Putamen (tissue), 1 donor: ENCODE data around the gene ERC2.

Experiments
- DNase-seq: peaks from one replicate; pipeline ENCODE4 v3.0.0-alpha.2; 2016; ENCODE audit warnings: low spot score

ERC2 gene

DNA sequence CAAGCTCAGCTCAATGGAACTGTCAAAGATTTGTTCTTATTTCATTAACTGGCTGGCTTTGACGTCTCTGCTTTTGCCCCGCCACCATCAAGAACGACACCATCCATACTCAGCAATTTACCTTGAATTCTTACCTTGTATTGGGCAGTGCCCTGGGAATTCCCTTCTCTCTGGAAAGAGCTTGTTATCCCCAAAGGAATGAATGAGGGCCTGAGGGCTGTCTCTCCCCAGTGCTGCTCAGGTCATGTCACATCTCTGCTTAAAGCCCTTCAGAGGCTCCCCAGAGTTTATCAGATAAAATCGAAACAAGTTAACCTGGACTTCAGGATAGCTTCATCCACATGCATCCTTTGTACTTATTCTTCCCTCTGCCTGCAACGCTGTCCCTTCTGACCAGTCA is 975.3 kb downstream of the ERC2 start:
- DNase-seq: no peak

DNA sequence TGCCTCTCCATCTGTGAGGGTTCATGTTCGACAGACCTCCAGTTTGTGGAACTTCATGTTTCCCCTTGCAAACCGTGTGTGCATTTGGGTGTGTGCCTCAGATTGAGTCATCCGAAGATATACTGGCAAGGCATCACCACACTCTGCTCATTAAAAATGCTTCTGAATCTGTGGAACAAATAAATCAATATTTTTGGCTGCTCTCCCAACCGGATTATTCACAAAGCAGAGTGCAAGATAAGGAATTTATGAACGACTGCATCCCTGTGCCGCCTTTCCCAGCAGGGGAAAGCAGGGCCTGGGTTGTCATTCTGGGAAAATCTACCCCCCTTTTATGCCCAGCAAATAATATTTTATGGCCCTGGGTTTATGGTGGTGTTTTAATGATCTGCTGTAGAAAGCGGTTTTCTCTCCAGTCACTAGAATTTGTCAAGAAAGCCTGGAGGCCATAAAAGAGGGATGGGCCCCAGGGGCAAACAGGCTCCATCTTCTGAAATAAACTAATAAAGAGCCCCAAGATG is 976.9 kb downstream of the ERC2 start:
- no peak for DNase-seq

DNA sequence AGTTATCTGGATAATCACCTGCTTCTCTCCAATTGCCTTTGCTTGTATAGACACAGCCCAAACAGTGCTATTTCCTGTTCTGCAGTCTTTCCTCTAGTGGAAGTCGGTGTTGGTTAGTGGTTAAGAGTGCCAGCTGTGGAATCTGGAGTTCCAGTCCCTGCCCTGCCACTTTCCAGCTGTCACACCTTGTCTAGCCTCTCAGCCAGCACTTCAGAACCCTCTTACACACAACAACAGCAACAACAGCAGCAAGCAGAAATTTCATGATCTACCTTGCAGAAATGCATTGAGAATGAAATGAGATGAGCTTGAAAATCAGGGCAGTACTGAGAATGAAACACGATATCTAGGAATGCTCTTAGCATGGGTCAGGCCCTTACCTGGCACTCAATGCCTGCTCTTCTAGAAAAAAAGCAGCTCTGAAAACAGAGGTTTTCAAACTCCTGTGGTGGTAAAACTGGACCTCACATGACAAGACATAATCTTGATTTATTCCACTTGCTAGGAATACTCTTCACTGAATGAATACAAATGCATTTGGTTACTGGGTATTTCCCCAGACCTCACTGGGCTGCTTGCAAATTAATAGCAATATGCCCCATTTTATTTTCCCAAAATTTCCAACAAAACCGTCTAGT is 977.9 kb downstream of the ERC2 start:
- DNase-seq: no peak

DNA sequence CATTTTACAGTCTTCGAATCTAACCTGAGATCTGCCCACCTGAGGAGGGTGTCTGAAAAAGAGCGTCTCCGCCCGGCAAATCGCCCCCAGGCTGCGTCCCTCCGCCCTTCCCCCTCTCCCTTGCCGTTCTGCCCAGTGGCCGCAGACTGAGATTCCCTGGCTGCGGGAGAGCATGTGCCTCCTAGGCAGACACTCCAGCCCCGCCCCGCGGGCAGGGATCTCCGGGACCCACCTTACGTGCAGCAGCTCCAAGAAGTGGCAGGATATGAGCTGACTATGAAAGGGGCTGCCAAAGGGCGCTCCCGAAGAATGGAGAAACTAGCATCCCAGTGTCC is 978.5 kb downstream of the ERC2 start:
- DNase-seq: no peak

DNA sequence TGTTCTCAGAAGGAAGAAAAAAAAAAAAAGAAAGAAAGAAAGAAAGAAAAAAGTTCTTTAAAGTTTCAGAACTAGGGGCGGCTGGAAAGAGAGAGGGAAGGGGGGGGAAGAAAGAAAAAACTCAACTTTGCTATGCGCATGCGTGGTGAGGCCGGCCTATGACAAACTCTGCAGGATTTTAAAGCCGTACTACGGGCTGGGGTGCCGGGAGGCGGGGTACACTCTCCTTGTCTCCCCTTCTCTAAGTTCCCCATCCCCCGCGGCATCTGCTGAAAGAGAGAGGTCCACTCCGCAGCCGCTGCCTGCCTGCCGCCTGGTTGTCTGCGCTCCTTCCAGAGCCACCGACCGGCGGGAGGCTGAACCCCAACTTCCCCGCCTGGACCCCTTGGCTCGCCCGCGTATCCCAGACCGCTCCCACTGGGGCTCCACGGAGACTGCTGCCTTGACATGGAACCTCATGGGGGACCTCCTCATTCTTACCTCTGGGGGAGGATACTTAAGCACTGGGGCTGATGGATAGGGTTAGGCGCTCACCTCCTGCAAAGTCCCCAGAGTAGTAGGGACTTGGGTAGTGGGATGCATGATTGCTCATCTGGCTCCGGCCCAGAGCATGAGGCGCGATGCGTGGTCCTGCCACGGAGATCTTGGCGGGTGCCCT is 979.7 kb downstream of the ERC2 start:
- peak; percentile 57 for DNase-seq

DNA sequence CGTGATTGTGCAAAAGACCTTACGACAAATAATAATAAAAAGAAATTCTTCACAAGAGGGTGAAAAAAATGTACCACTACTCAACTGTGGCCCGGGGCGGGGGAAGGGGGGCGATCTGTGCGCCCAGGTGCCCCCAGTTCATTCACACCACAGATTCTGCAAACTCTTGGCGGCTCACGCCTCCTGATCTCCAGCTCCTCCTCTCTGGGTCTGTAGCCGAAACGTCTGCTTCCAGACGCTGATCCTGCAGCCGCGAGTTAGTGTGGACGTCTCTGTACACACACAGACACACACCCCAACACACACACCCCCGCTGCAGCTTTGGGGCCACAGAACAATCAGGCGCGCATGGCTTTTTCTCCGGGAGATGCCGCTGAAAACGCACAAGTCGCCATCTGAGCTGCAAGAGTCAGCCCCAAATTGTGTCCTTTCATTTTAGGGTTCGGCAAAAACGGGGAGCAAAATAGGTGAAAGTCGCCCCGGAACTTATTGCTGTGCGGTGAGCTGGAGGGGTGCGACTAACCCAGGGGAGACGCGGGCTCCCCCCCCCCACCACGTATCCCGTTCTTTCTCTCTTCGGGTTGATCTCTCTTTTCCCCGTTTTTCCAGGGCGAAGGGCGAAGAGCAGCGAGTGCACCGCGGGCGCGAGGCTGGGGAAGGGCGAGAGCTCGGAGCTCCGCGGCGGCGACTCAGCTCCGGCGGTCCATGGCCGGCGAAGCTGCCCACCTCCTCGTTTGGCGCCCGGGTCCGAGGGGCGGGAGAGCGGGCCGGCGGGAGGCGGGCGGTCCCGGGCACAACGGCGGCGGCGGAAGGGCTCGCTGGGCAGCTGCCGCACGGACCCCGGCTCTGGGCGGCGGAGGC is 980.7 kb downstream of the ERC2 start:
- DNase-seq: no peak

DNA sequence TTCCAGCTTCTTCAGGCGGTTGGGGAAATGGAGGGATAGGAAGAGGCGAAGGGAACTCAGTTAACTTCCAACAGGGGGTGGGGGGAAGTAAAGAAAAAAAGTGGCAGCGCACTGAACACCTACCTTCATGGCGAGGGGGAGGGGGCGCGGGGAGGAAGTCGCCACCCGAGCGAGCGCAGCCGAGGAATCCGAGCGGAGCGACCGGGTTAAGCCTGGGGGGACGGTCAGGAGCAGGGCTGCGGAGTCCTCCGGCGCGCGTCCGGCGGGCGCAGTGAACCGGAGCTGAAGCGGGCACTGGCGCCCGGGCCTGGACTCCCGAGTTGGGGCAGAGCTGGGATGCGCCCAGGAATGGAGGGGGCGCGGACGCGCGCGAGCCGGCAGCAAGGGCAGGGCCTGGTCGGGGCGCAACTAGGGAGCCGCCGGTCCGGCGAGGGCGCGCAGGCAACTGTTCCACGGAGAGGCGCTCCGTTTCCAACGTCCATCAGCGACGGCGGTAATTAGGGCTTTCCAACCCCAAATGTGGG is 981.3 kb downstream of the ERC2 start, which contains the start of gene WNT5A:
Gene WNT5A, minus strand, starts transcription at position 450 of the 524 bp plus-strand sequence. Its CDS starts 321 bp downstream, at position 129.
- DNase-seq: no peak

DNA sequence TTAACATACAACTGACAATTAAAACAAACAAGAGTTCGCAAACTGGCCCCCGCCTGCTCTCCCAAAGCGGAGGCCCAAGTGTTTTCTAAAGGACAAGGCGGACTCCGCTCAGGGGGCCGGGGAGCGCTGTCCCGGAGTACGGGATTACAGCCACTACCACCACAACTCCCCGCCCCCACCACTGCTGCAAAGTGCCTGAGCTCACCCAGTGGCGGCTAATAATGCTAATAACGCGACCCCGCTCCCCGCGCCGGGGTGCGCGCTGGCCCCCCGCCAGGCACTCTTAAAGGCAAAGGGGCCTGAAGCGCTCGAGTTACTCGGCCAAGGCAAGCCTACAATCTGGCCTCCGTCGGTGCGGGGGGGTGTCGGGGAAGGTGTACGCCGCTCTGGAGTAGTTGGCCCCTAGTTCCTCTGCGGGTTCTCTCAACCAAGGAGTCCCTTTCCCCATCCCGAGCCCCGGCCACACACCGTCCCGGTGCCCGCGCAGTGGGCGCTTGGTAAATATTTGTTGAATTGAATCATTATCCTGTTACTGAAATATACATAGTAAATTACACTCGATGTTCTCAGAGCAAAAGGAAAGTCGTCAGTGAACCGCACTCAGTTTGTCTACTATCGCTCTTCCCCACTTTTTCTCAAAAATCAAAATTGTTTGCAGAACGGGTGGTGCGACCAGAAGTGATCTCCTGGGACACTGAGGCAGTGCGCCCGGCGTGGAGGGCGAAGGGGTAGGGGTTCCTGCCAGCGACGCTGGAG is 982.0 kb downstream of the ERC2 start:
- DNase-seq: no peak

DNA sequence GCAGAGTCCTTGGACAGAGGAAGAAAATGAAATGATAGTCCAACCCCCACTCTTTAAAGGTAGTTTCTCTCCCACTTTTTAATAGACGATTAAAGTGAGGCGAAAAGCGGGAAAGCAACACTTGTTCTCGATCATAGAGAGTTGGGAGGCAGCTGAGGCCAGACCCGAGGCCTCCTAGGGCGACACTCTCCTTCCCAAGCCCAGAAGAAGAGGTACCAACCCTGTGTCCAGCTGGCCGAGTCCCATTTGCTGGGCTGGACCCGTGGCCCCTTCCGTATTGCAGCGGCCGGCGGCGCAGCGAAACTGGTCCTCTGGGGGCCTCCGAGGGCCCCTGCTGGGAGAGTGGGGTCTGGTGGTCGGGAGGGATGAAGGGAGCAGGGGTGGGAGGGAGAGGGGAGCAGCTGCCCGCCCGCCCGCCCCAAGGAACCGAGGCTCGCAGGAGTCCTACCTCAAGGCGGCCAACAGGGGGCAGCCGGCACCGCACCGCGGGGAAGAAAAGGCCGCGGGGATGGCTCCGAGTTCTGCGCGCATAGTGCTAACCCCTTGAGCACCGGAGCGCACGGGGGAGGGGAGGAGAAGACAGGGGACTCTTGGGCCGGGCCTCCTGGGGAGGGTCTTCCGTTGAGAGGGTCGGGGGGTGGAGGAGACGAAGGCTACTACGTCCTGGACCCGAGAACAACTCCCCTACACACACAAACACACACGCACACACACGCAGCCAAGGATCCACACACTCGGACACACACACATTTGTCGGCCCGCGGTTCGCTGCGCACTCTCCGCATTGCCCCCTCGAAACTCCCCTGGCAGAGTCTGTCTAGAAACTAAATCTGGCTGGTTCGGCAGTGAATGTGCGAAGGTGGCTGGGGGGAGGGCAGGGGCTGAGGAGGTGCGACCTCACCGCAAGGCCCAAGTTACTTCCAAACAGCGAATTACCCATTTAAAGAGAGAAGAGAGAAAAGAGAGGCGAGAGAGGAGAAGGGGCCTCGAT is 983.2 kb downstream of the ERC2 start:
- DNase-seq: peak; percentile 70

DNA sequence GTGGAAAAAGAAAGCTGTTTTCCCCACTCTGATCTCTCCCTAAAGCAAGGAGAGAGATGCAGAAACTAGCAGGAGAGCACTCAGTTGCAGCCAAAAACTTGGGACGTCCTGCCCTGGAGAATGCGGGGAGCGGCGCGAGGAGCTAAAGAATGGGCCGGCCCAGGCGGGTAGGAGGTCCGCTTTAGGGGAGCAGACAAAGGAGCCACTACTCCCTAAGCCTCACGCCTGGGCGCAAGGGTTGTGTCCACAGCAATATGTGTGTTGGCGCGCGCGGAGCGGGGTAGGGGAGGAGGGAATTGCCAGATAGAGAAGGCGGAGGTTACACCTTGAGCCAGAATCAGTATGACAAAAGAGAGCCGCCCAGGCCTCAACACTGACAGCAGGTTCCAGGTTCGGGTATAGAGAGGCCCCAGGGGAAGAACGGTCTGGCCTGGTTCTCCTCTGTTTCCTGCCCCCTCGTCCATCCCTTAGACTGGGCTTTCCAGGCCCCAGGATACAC is 984.0 kb downstream of the ERC2 start:
- no peak for DNase-seq

DNA sequence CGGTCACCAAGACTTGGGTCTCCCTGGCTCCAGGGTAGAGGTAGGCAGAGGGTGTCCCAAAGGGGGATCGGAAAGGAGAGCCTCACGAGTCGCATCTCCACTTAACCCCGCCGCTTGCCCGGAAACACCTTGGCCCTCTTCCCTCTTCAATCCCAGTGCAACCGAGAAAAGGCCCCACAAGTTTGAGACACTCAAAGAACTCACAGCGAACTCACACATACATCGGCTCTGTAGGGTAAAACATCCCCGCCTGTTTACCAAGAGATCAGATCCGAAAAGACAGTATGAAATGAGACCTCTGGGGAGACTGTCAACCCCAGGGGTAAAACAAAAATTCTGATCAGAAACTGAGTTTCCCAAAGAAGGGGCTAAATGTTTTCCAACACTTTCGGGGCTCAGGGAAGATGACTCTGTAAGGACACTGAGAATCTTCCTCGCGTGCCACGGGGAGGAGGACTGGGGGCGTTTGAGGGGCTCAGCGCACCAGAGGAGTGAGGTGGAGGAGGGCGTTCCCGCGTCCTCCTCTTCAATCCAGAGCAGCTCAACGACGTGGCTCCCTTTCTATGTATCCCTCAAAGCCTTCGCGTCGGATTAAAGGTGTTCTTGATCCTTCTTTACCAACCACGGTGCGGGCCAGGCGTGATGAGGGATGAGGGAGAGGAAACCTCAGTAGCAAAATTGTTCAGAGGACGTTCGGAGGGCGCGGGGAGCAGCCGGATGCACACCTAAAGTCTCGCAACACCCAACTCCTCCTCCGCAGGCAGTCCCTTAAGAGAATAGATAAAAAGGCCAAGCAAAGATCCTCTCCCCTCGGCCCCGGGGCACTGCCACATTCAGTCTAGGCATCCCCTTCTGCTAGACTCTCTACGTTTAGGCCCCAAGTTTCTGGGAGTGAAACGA is 984.8 kb downstream of the ERC2 start:
- no peak for DNase-seq

DNA sequence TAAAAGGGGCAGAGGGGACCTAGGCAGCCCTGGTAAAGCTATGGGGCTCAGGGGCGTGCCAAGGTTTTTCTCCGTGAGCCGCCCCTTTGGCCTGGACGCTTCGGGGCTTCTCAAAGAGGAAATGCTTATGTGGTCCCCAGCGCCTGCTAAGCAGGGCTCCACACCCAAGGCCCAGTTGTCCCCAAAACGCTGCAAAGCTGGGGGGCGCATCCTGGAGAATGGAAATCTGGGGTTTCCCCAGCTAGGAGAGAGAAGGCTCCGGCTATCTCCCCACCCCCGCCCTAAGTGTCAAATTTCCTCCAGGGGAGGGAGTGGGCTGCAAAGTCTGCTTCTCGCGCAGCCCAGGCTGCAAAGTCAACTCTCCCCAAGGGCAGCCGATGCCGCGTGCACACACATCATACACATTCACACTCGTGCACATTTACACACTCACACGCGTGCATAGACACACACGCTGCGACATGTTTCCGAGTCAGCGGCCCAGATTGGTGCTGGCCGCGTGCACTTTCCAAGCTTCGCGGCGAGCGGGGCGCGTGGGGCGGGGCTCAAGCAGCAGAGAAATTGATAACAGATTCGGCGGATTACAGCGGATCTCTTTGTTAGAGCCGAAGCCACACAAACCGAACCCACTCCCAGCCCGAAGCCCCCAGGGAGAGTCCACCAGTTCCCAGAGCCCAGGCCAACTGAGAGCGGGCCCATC is 985.6 kb downstream of the ERC2 start:
- no peak for DNase-seq

DNA sequence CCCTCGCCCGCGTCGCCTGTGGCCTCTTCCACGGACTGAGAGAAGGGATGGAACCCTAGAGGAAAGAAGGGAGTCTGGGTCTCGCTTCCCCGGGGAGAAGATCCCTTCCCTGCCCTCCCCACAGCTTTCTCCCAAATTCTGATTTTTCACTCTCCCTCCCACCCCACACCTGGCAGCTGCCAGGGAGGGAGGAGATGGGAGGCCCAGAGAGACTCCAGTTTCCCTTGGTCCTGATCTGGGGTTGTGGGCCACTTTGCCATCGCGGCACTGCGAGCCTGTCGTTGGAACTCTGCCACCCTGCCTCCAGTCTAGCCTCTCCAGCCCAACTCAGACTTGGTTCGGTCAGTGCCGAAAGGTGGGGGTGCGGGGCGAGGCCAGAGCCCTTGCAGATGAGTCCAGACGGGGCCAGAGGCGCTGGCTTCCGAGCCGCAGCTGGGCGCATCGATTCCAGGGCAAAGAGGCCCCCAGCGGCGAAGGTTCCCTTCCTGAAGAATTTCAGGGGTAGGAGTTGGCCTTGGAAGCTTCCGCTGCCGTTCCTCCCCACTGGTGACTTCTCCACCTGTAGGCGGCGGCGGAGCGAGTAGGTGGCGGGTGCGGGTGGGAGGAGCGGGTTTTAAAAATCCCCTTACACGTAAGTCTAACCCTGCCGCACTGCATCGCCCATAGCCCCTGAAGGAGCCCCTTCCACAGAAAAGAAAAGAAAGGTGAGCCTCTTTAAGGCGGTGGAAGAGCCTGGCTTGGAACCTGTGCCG is 986.3 kb downstream of the ERC2 start:
- no peak for DNase-seq

DNA sequence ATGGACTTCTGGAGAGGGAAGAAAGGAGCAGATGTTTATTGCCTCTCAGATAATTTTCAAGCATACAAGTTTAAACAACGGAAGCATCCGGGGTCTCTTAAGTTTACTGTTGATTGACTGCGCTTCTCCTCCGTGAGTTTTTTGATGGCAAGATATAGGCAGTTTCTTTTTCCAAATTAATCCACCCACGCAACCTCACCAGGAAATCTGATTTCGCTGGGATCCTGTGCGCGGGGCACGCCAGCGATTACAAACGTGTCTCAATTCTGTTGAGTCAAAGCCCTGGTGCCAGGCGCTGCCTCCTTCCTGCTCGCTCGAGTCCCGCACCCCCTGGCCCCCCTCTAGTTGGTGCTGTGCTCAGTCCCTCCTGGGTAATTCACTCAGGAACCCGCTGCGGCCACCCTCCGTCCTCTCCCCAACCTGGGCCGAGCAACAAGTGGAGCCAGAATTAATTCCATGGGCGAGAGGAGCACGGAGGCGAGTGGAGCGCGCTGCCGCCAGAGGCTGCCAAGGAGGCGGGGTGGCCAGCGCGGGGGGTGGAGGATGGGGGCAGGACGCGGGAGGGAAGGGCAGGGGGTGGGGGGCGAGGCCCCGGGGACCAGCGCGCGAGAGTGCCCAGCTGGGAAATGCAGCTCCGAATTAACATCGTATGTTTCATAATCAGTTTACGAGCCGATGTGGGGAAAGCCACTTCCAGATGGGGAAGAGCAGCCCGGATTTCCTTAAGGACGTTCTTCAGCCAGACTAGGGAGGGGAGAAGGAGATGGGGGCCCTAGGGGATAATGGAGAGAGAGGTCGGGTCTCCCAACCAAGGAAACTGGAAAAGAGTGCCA is 987.1 kb downstream of the ERC2 start:
- DNase-seq: no peak

DNA sequence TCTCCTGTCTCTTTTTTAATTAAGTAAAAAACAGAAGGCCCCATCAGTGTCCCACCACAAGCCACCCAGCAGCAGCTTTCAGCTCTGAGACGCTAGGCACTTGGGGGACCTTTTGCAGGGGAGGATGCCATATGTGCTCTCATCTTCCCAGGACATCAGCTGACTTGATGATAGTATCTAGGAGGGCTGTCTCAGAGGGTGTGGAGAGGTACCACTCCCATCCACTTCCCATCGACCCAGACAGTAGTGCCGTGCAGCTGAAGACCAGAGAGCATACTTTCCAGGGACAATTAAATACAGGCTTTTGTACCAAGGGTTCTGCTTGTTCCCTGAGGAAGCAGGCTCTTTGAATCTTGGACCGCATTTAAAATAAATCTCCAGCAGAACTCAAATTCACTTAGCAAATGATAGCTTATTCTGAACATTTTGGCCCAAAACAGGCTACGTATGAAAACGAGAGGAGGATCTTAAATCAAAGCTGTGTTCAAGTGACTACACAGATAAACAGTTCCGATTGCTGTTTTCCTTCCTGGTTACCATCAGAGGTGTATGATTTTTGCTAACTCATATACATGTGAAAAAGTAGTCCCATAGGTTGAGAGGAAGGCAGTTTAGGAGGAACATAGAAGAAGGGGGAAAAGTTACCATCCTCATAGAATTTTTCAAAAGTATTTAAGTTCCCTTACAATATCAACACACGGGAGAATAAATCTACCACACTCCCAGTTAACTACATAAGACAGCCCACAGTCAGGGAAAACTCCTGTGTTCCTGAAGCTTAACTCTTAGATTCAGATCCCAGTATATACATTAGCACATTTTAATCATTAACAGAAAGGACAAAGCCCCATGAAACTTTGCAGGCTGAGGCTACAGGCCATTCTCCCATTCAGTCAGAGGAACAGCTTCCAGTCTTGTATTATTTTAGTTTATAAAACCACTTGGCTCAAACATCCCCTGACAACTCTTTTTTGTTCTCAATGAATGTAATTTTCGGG is 990.7 kb downstream of the ERC2 start:
- DNase-seq: no peak

DNA sequence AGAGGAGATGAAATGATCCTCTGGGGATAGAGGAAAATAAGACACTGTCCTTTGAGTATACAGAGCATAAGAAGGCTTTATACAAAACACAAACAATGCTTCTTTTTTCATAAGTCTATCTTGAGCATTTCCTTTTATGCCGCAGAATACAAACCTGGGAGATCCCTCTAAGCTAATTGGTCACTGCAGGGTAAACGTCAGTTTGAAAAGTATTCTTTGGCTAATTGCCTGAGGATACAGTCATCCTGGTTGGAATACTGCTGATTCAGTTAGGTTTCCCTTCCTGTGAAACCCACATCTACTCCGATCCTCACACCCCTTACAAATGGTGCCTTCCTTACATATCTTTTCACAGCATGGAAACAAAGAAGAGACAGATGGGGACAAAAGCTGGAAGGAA is 991.8 kb downstream of the ERC2 start:
- DNase-seq: no peak
